Glutamatergic neuron (in vitro differentiated cells): Measurements from ENCODE around the gene CAMTA1. TPM values are rescaled to one million over a fixed set of nuclear protein-coding genes. Genes with fewer than 3 reads are reported as not detected.

ENCODE experiments used
- DNase-seq: peaks from one replicate; pipeline ENCODE4 v3.0.0; 2022
- H3K27ac Mint-ChIP-seq: one replicate; pipeline ENCODE4 v1.8.0; 2020; ENCODE audit warnings: mild to moderate bottlenecking, mixed read lengths, inconsistent platforms; ENCODE audit not compliant: unreplicated experiment
- H3K27me3 Mint-ChIP-seq: one replicate; pipeline ENCODE4 v1.8.0; 2020; ENCODE audit warnings: mild to moderate bottlenecking, moderate library complexity, mixed read lengths, inconsistent platforms; ENCODE audit not compliant: unreplicated experiment
- H3K36me3 Mint-ChIP-seq: one replicate; pipeline ENCODE4 v1.8.0; 2020; ENCODE audit warnings: mild to moderate bottlenecking, mixed read lengths, inconsistent platforms; ENCODE audit not compliant: unreplicated experiment
- H3K4me1 Mint-ChIP-seq: one replicate; pipeline ENCODE4 v1.8.0; 2020; ENCODE audit warnings: mild to moderate bottlenecking, low read depth, mixed read lengths, inconsistent platforms; ENCODE audit not compliant: unreplicated experiment
- H3K4me3 Mint-ChIP-seq: one replicate; pipeline ENCODE4 v1.8.0; 2020; ENCODE audit warnings: mild to moderate bottlenecking, mixed read lengths, inconsistent platforms; ENCODE audit not compliant: unreplicated experiment
- H3K9me3 Mint-ChIP-seq: one replicate; pipeline ENCODE4 v1.8.0; 2020; ENCODE audit warnings: mild to moderate bottlenecking, moderate library complexity, mixed read lengths, inconsistent platforms; ENCODE audit not compliant: unreplicated experiment
- total RNA-seq: library from RNA; stranded (reverse); fragmentation: NEBNext Ultra II Directional; extraction: Animal tissue kit (Norgen Biotek cat#: 25700); gene quantifications from one replicate; pipeline ENCODE4 v1.2.1, GENCODE V29; 2021; ENCODE audit not compliant: unreplicated experiment
- TF ChIP-seq, protein P1 (sequence below): fragments of 200-600 bp; sonication (generic); IDR thresholded peaks from one replicate; pipeline ENCODE4 v1.5.0; 2021; ENCODE audit not compliant: partially characterized antibody, unreplicated experiment

CAMTA1 gene
- total RNA-seq, 1 donor from 2014 or later, result 77.2 TPM

DNA sequence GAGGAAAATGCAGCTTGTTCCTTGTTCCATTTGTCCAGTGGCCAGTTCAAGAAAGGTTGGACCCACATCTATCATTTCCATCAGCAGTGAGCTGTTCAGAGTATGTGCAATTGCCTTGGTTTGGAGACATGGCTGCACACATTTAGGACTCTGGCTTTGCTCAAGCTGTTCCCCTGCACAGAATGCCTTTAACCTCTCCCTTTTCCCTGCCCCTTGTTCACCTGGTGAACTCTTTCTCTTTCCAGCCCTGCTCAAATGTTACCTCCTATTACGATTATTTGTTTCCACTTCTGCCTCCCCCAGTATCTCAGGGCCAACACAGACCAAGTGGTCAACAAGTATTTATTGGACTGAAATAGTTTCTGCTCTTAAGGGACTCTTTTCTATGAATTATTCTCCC lies 385.9 kb downstream of the CAMTA1 start:
- H3K36me3 Mint-ChIP-seq, result no peaks in the 10 kb centered on the region
- no peak for DNase-seq
- no peak overlapping the region for H3K4me3 Mint-ChIP-seq
- H3K27ac Mint-ChIP-seq, result no peak overlapping the region
- TF ChIP-seq, protein P1, sequence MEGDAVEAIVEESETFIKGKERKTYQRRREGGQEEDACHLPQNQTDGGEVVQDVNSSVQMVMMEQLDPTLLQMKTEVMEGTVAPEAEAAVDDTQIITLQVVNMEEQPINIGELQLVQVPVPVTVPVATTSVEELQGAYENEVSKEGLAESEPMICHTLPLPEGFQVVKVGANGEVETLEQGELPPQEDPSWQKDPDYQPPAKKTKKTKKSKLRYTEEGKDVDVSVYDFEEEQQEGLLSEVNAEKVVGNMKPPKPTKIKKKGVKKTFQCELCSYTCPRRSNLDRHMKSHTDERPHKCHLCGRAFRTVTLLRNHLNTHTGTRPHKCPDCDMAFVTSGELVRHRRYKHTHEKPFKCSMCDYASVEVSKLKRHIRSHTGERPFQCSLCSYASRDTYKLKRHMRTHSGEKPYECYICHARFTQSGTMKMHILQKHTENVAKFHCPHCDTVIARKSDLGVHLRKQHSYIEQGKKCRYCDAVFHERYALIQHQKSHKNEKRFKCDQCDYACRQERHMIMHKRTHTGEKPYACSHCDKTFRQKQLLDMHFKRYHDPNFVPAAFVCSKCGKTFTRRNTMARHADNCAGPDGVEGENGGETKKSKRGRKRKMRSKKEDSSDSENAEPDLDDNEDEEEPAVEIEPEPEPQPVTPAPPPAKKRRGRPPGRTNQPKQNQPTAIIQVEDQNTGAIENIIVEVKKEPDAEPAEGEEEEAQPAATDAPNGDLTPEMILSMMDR, result no peak
- H3K27me3 Mint-ChIP-seq, result peaks cover 4% of the 10 kb centered on the region
- H3K9me3 Mint-ChIP-seq, result peaks cover 3% of the 10 kb centered on the region
- peaks cover 31% of the 10 kb centered on the region for H3K4me1 Mint-ChIP-seq

DNA sequence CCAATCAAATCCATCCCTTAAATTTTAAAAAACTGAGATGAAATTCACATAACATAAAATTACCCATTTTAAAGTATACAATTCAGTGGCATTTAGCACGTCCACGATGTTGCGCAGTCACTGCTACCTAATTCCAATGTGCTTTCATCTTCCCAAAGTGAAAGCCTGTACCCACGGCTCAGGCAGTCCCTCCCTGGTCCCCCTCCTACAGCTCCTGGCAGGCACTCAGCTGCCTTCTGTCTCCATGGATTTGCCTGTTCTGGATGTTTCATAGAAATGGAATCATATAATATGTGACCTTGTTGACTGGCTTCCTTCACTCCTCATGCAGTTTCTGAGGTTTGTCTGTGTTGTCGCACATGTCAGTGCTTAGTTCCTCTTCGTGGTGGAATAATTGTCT lies 386.3 kb downstream of the CAMTA1 start:
- H3K36me3 Mint-ChIP-seq, result no peaks in the 10 kb centered on the region
- DNase-seq, result no peak
- peaks cover 3% of the 10 kb centered on the region for H3K9me3 Mint-ChIP-seq
- H3K4me1 Mint-ChIP-seq, result peaks cover 31% of the 10 kb centered on the region
- peak overlapping the region; percentile 27 for H3K4me3 Mint-ChIP-seq
- TF ChIP-seq, protein P1, result no peak
- peak overlapping the region; percentile 6 for H3K27ac Mint-ChIP-seq
- peaks cover 4% of the 10 kb centered on the region for H3K27me3 Mint-ChIP-seq

DNA sequence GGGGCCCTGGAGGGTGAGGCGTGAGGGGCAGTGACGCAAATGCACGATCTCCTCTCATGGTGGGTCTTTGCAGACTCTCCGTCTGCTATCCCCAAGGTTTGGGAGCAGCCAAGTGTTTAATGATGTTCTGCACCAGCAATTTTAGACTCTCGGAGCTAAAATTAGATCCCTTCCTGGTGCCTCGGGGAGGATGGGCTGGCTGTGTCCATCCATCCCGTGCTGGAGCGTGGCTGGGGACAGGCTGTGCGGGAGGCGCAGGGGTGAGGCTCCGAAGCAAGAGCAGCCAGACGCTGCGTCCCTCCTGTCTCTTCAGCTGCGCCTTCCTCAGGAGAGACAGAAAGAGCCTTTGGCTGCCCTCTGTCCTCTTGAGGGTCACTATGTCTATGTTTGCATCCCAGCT lies 387.6 kb downstream of the CAMTA1 start:
- peaks cover 3% of the 10 kb centered on the region for H3K9me3 Mint-ChIP-seq
- peaks cover 6% of the 10 kb centered on the region for H3K27me3 Mint-ChIP-seq
- H3K4me3 Mint-ChIP-seq, result peak overlapping the region; percentile 77
- peak overlapping the region; percentile 83 for H3K27ac Mint-ChIP-seq
- no peaks in the 10 kb centered on the region for H3K36me3 Mint-ChIP-seq
- TF ChIP-seq, protein P1, result no peak
- peaks cover 31% of the 10 kb centered on the region for H3K4me1 Mint-ChIP-seq
- peak; percentile 62 for DNase-seq

DNA sequence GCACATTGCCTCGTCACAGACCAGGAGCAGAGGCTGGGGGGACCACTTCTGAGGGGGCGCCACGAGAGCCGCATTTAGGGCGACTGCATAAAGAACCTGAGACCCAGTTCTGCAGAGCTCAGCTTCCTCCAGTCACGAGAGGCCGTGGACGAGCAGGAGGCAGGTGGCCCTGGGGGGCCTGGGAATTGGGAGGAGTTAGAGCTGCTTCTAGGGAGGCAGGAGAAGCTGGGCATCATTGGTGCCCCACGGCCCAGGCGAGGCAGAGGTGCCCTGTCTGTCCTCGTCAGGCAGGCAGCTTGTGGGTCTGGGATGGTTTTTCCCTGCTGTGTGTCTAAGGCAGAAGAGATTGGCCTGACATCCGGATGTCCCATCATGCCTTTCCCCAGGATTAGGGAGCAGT lies 389.3 kb downstream of the CAMTA1 start:
- H3K27me3 Mint-ChIP-seq, result peaks cover 6% of the 10 kb centered on the region
- H3K4me3 Mint-ChIP-seq, result no peak overlapping the region
- peaks cover 3% of the 10 kb centered on the region for H3K9me3 Mint-ChIP-seq
- TF ChIP-seq, protein P1, result no peak
- DNase-seq, result no peak
- no peaks in the 10 kb centered on the region for H3K36me3 Mint-ChIP-seq
- H3K4me1 Mint-ChIP-seq, result peaks cover 36% of the 10 kb centered on the region
- H3K27ac Mint-ChIP-seq, result no peak overlapping the region

DNA sequence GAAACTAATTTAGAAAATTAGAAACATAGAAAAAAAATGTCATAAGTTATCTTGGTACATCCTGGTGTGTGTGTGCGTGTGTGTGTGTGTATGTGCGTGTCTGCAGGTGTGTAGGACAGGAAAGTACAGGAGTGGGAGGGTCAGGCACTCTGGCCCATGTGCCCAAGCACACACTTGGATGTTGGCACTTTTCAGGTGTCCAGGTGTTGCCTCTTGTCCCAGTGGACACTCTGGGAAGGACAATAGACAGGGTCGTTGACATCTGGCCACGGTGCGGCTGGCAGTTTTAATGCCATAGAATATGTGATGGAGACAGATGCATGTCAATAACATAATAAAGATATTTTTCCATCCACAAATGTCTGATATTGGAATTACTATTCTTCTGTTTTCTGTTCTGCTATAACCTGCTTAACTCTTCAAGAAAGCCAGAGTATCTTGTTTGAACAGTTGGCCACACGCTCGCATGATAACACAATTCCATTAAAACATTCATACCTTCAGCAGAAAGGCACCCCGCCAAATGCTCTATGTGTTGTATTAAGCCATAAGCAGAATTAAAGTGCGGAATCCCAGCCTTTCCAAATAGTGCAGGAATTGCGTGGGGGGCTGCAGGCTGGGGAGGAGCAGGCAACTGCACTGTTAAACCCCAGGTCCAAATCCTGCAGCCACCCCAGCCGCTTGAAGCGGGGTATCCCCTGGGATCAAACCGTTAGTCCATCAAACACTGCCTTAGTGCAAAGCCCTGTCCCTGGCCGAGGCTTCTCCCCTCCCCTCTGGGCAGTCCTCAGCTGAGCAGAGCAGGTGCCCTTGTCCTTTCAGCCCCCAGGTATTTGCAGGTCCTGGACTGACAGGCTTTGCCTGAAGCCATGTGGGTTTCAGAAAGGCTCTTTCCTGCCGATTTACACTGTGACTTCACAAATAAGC lies 390.0 kb downstream of the CAMTA1 start:
- TF ChIP-seq, protein P1, result no peak
- H3K27me3 Mint-ChIP-seq, result peaks cover 6% of the 10 kb centered on the region
- H3K36me3 Mint-ChIP-seq, result peaks cover 4% of the 10 kb centered on the region
- peak overlapping the region; percentile 18 for H3K27ac Mint-ChIP-seq
- H3K9me3 Mint-ChIP-seq, result peaks cover 5% of the 10 kb centered on the region
- DNase-seq, result no peak
- peaks cover 36% of the 10 kb centered on the region for H3K4me1 Mint-ChIP-seq
- H3K4me3 Mint-ChIP-seq, result no peak overlapping the region
